CD14-positive monocyte (primary cell): Measurements from ENCODE around the gene TEDC1. TPM values are rescaled to one million over a fixed set of nuclear protein-coding genes. Genes with fewer than 3 reads are reported as not detected.

Source experiments
- DNase-seq, 3 donors: peaks; one replicate each; pipeline ENCODE4 v3.0.0-alpha.2; 2011 to 2022
- H2AFZ ChIP-seq: 2 replicates; pipeline ENCODE4 v1.6.0; 2012; ENCODE audit warnings: mild to moderate bottlenecking, low read depth, low read length, inconsistent platforms; ENCODE audit not compliant: insufficient read depth, poor library complexity, severe bottlenecking
- H3K27ac ChIP-seq, 2 donors: 1 replicate in 1 of 2; 2 replicates in 1 of 2; pipeline ENCODE4 v1.5.1; 2012 to 2013; ENCODE audit warnings: low read length in 2 of 2, control low read depth in 1 of 2, inconsistent platforms in 1 of 2, low read depth in 1 of 2, mild to moderate bottlenecking in 1 of 2
- H3K27me3 ChIP-seq, 2 donors: one replicate each; pipeline versions ENCODE4 v1.6.0 to v1.6.1; 2011 to 2013; ENCODE audit warnings: low read length in 2 of 2; ENCODE audit not compliant: control insufficient read depth in 2 of 2, insufficient read depth in 2 of 2
- H3K36me3 ChIP-seq, 2 donors: replicated peaks in 1 of 2; 1 replicate in 1 of 2; 2 replicates in 1 of 2; pipeline versions ENCODE4 v1.5.1 to v1.6.1; 2012 to 2013; ENCODE audit warnings: low read length in 2 of 2, control low read depth in 1 of 2, inconsistent platforms in 1 of 2, mild to moderate bottlenecking in 1 of 2; ENCODE audit not compliant: insufficient read depth in 2 of 2, control insufficient read depth in 1 of 2
- H3K4me1 ChIP-seq, 2 donors: 1 replicate in 1 of 2; 2 replicates in 1 of 2; pipeline versions ENCODE4 v1.5.1 to v1.6.1; 2012 to 2013; ENCODE audit warnings: low read length in 2 of 2, control low read depth in 1 of 2, inconsistent platforms in 1 of 2, mild to moderate bottlenecking in 1 of 2, moderate library complexity in 1 of 2; ENCODE audit not compliant: insufficient read depth in 2 of 2, control insufficient read depth in 1 of 2
- H3K4me2 ChIP-seq: replicated peaks from 2 replicates; pipeline ENCODE3; 2012; ENCODE audit warnings: low read length, moderate library complexity, mild to moderate bottlenecking; ENCODE audit not compliant: poor library complexity, severe bottlenecking; ENCODE audit errors: extremely low read depth
- H3K4me3 ChIP-seq, 3 experiments: fragments of 200-600 bp in 1 of 3; sonication (generic) in 1 of 3; replicated peaks in 1 of 3; 1 replicate in 2 of 3; 2 replicates in 1 of 3; pipeline ENCODE4 v1.5.1; 2011 to 2013; ENCODE audit warnings: low read length in 3 of 3, mild to moderate bottlenecking in 3 of 3, control low read depth in 2 of 3, low read depth in 2 of 3, inconsistent platforms in 1 of 3, moderate library complexity in 1 of 3
- H3K79me2 ChIP-seq: 2 replicates; pipeline ENCODE4 v1.6.0; 2012; ENCODE audit warnings: mild to moderate bottlenecking, control low read depth, inconsistent platforms, low read length, moderate library complexity; ENCODE audit not compliant: insufficient read depth
- H3K9ac ChIP-seq: 2 replicates; pipeline ENCODE4 v1.6.0; 2017; ENCODE audit warnings: low read length, mild to moderate bottlenecking; ENCODE audit not compliant: insufficient read depth, poor library complexity, severe bottlenecking
- H3K9me3 ChIP-seq, 2 donors: replicated peaks in 1 of 2; 1 replicate in 1 of 2; 2 replicates in 1 of 2; pipeline versions ENCODE4 v1.5.1 to v1.6.1; 2012 to 2013; ENCODE audit warnings: low read length in 2 of 2, control low read depth in 1 of 2; ENCODE audit not compliant: control insufficient read depth in 1 of 2, insufficient read depth in 1 of 2
- H4K20me1 ChIP-seq: 2 replicates; pipeline ENCODE4 v1.6.0; 2012; ENCODE audit warnings: mild to moderate bottlenecking, low read length, control low read depth, moderate library complexity; ENCODE audit not compliant: insufficient read depth
- H3K27ac Mint-ChIP-seq, 7 donors: one replicate each; pipeline ENCODE4 v1.8.0; 2020; ENCODE audit warnings: mild to moderate bottlenecking in 7 of 7, mixed read lengths in 7 of 7, moderate library complexity in 6 of 7, inconsistent platforms in 2 of 7
- H3K27me3 Mint-ChIP-seq, 3 donors: one replicate each; pipeline ENCODE4 v1.8.0; 2021 to 2022; ENCODE audit warnings: low read depth in 3 of 3, mild to moderate bottlenecking in 3 of 3, mixed read lengths in 3 of 3, moderate library complexity in 3 of 3, inconsistent platforms in 1 of 3
- H3K36me3 Mint-ChIP-seq, 2 donors: one replicate each; pipeline ENCODE4 v1.8.0; 2020; ENCODE audit warnings: mixed read lengths in 2 of 2, inconsistent platforms in 1 of 2, mild to moderate bottlenecking in 1 of 2
- H3K4me1 Mint-ChIP-seq: one replicate; pipeline ENCODE4 v1.8.0; 2020; ENCODE audit warnings: mild to moderate bottlenecking, mixed read lengths
- H3K4me3 Mint-ChIP-seq, 2 donors: one replicate each; pipeline ENCODE4 v1.8.0; 2020; ENCODE audit warnings: mild to moderate bottlenecking in 2 of 2, mixed read lengths in 2 of 2, moderate library complexity in 1 of 2
- H3K9me3 Mint-ChIP-seq, 7 donors: one replicate each; pipeline ENCODE4 v1.8.0; 2020 to 2022; ENCODE audit warnings: mixed read lengths in 7 of 7, mild to moderate bottlenecking in 6 of 7, moderate library complexity in 6 of 7, inconsistent platforms in 2 of 7
- WGBS: methylation state at CpG from one replicate; pipeline ENCODE4 v1.1.5; 2013; ENCODE audit warnings: missing lambda C conversion rate; ENCODE audit not compliant: insufficient coverage; 5-methylcytosine and 5-hydroxymethylcytosine counted together
- intact Hi-C, 2 donors: fragments of 100-400 bp; cut with micrococcal nuclease; formaldehyde crosslinking; loops; one replicate each; pipeline versions ENCODE4 v1.15.0 to v1.15.1; 2023
- polyA plus RNA-seq, 3 donors: library from polyadenylated mRNA; depleted of rRNA in 1 of 3; unstranded in 2 of 3; stranded (reverse) in 1 of 3; fragments of 300-500 nt in 2 of 3; fragments of >200 nt in 1 of 3; fragmentation: Illumina TruSeq in 2 of 3; gene quantifications; 1 replicate in 2 of 3; 2 replicates in 1 of 3; pipeline ENCODE4 v1.2.3, GENCODE V29; 2012 to 2021
- TF ChIP-seq, protein P1 (sequence below): fragments of 200-600 bp; IDR thresholded peaks from one replicate; pipeline ENCODE4 v1.8.0; 2022; ENCODE audit warnings: antibody characterized with exemption, mild to moderate bottlenecking

The TEDC1 gene
- polyA plus RNA-seq, 3 donors, result 7.8 to 23.4 (median 9.0) TPM

DNA sequence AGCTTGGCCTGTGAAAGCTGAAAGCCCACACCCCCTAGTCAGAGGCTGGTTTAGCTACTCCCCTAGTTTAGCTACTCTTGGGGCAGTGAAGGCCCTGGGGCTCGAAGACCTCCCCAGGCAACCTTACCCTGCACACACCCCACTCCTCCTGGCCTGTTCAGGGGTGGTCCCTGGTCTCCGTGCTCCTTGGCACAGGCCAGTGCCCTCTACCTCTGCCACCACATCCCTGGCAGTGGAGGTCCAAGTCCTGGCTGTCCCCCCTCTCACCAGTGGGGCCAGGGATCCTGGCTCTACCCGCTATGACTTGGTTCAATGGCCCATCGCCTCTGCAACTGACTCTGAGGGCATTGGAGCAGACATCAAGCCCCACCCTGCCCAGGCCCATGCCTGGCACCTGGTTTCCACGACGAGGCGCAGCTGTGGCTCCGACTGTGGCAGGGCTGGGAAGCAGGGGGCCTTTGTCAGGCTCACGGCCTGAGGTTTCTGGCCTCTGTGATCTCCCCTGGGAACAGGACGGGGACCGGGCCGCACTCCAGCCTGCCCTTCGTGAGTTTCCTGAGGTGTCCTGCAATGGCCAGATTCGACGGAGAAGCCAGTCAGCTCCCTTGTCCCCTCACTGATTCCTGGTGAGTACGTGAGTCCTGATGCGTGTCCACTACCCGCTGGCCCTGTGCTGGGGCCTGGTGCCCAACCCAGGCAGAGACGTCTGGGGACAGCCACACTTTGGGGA is 41.0 kb downstream of the TEDC1 start:
- Histone ChIP-seq H3K27me3 (peaks cover 15 to 32% of the 10 kb centered on the region in 2 donors), H3K36me3 (no peaks in the 10 kb centered on the region), H2AFZ (no peak overlapping the region), H3K4me1 (peaks cover 26 to 29% of the 10 kb centered on the region in 2 donors), H3K4me2 (no peak overlapping the region), H4K20me1 (no peaks in the 10 kb centered on the region), H3K79me2 (no peaks in the 10 kb centered on the region), H3K9me3 (peaks cover 0 to 15% of the 10 kb centered on the region in 2 donors), H3K9ac (no peak overlapping the region), H3K4me3 (no peak overlapping the region), H3K27ac (no peak overlapping the region)
- H3K27ac Mint-ChIP-seq, result no peak overlapping the region
- H3K9me3 Mint-ChIP-seq, result peaks cover 0 to 12% (median 4%) of the 10 kb centered on the region in 7 donors
- no peaks in the 10 kb centered on the region for H3K36me3 Mint-ChIP-seq
- peaks cover 22% of the 10 kb centered on the region for H3K4me1 Mint-ChIP-seq
- TF ChIP-seq, protein P1, sequence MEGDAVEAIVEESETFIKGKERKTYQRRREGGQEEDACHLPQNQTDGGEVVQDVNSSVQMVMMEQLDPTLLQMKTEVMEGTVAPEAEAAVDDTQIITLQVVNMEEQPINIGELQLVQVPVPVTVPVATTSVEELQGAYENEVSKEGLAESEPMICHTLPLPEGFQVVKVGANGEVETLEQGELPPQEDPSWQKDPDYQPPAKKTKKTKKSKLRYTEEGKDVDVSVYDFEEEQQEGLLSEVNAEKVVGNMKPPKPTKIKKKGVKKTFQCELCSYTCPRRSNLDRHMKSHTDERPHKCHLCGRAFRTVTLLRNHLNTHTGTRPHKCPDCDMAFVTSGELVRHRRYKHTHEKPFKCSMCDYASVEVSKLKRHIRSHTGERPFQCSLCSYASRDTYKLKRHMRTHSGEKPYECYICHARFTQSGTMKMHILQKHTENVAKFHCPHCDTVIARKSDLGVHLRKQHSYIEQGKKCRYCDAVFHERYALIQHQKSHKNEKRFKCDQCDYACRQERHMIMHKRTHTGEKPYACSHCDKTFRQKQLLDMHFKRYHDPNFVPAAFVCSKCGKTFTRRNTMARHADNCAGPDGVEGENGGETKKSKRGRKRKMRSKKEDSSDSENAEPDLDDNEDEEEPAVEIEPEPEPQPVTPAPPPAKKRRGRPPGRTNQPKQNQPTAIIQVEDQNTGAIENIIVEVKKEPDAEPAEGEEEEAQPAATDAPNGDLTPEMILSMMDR, result no peak
- 88% methylated on average over 18 of the region's 19 CpGs for WGBS
- DNase-seq, result no peak
- H3K4me3 Mint-ChIP-seq, result no peak overlapping the region
- peaks cover 31 to 56% (median 47%) of the 10 kb centered on the region in 3 donors for H3K27me3 Mint-ChIP-seq
- intact Hi-C loops, result no loop called here

DNA sequence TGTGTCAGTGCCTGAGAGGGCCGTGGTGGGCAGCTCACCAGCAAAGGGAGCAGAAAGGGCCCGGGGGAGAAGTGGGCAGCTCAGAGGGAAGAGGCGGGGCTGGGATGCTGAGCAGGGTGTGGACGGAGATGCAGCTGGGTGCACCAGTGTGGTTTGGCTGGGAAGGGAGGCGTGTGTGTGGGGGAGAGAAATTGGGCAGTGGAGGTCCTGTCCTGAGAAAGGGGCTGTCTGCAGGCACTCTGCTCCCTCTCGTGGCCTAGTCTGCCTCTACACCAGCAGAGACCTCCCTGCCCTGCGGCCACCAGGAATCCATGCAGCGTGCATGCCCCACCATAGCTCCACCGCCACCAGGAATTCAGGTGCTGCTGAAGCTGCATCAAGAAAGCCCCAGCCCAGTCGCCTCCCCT is 41.7 kb downstream of the TEDC1 start:
- H3K27me3 ChIP-seq, result peaks cover 8 to 25% of the 10 kb centered on the region in 2 donors
- H3K79me2 ChIP-seq, result no peaks in the 10 kb centered on the region
- H3K27me3 Mint-ChIP-seq, result peaks cover 24 to 51% (median 42%) of the 10 kb centered on the region in 3 donors
- H3K27ac ChIP-seq, result no peak overlapping the region
- H3K4me1 Mint-ChIP-seq, result peaks cover 17% of the 10 kb centered on the region
- H3K4me1 ChIP-seq, result peaks cover 19 to 22% of the 10 kb centered on the region in 2 donors
- no peak for DNase-seq
- H3K36me3 Mint-ChIP-seq, result no peaks in the 10 kb centered on the region
- TF ChIP-seq, protein P1, result peak; percentile 9
- intact Hi-C loops, result no loop called here
- no peak overlapping the region for H2AFZ ChIP-seq
- peaks cover 0 to 8% (median 0%) of the 10 kb centered on the region in 7 donors for H3K9me3 Mint-ChIP-seq
- H3K27ac Mint-ChIP-seq, result no peak overlapping the region
- WGBS, result 66% methylated on average over 7 of the region's 10 CpGs
- no peak overlapping the region for H3K9ac ChIP-seq
- H4K20me1 ChIP-seq, result no peaks in the 10 kb centered on the region
- H3K4me3 ChIP-seq, result no peak overlapping the region
- H3K36me3 ChIP-seq, result no peaks in the 10 kb centered on the region
- no peak overlapping the region for H3K4me2 ChIP-seq
- no peak overlapping the region for H3K4me3 Mint-ChIP-seq
- peaks cover 0 to 8% of the 10 kb centered on the region in 2 donors for H3K9me3 ChIP-seq
